GM10266 (cell line): ENCODE data around the gene SLC24A3.

ENCODE experiments used
- DNase-seq: peaks from one replicate; pipeline ENCODE4 v3.0.0; 2012; ENCODE audit errors: extremely low spot score
- TF ChIP-seq, protein P1 (sequence below): IDR thresholded peaks from 2 replicates; pipeline ENCODE4 v1.5.1; 2012; ENCODE audit warnings: mild to moderate bottlenecking, low read depth; ENCODE audit not compliant: control insufficient read depth, insufficient read depth; ENCODE audit errors: missing control alignments

The SLC24A3 gene

DNA sequence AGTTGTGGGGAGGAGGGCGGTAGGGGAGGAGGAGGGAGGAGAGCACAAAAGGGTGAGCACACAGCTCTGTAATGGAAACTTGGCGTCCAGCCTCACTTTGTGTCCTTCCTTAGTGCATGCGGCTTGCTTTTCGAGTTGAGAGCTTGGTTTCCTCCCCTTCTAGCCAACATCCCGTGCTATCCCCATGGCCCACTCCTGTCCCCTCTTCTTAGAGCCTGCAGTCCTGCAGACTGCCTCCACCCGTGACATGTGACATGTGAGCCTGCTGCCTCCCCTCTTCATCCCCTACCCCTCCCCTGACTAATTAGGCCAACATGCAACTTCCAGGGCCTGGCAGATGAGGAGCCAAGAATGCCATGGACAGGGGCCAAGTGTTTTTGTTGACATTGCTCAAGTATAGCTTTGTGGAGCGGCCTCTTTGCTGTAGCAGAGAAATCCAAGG, 63.2 kb downstream of the SLC24A3 start:
- DNase-seq: no peak
- TF ChIP-seq, protein P1, sequence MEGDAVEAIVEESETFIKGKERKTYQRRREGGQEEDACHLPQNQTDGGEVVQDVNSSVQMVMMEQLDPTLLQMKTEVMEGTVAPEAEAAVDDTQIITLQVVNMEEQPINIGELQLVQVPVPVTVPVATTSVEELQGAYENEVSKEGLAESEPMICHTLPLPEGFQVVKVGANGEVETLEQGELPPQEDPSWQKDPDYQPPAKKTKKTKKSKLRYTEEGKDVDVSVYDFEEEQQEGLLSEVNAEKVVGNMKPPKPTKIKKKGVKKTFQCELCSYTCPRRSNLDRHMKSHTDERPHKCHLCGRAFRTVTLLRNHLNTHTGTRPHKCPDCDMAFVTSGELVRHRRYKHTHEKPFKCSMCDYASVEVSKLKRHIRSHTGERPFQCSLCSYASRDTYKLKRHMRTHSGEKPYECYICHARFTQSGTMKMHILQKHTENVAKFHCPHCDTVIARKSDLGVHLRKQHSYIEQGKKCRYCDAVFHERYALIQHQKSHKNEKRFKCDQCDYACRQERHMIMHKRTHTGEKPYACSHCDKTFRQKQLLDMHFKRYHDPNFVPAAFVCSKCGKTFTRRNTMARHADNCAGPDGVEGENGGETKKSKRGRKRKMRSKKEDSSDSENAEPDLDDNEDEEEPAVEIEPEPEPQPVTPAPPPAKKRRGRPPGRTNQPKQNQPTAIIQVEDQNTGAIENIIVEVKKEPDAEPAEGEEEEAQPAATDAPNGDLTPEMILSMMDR: no peak

DNA sequence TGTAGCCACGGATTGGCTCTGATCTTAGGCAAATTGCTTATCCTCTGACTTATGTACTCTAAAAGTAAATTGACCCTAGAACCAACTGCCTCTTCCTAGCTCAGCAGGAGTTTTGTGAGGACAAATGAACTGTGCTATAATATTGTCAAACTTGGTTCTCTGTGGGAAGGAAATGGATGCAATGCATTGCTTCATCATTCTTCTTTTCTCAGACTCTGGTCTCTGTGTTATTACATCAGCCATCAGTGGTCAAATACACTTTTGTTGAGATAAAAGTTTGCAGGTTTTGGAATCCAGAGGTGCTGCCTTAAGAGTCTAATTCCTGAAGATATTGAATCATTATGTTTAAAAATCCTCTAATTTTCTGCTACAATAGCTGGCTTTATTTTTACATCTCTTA, 64.9 kb downstream of the SLC24A3 start:
- no peak for DNase-seq
- TF ChIP-seq, protein P1: no peak

DNA sequence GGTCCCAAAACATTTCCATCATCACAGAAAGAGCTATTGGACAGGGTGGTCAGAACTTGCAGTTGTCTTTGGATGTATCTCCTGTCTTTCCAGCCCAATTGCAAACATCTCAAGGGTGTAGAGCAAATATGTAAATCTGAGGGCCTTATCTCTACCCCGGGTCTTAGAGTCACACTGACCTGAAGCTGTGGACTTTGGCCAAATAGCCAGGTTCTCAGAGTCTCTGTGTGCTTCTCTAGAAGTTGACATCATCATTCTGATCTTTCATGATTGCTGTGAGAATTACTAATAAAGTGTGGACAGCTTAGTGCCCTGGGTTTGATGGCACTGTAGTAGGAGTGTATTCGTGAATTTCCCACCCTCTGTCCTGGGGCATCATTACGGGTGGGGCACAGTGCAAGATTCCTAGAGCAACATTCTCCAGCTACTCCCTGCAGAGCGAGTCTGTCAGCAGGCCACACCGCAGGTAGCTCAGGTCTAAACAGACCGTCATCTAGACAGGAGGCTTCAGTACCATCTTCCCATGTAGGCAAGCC, 71.1 kb downstream of the SLC24A3 start:
- TF ChIP-seq, protein P1: no peak
- no peak for DNase-seq

DNA sequence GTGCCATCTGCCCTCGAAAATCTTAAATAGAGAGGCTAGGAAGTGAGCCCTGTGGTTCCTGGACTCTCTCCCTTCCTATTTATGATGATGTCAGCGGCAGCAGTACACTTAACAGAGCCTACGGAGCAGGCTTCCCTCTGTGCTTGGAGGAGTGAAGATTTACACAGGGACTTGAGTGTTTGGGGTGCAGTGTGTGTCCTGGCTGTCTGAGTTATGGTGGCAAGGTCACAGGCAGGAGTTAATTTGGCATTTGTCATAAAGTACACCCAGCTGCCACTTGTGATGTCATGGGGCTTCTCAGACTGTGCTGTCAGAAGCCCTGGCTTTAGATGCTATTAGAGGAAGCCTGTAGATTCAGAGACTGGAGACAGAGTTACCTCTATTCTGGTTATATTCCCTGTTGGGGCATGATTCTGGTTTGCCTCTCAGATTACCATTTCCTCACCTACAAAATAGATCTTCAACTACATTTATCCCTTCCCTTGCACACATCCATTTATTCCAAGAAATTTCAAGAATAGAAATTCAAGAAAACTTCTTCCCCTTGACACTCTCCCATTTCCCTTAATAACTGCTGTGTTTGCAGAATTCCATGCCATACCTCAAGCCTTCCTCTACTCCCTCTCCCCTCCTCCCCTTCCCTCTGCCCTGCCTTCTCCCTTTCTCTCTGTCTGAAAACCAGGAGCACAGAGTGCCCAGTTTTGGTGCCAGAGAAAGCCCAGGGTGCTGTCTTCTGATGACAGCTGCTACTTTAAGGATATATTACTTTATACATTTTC, 72.1 kb downstream of the SLC24A3 start:
- TF ChIP-seq, protein P1: no peak
- no peak for DNase-seq

DNA sequence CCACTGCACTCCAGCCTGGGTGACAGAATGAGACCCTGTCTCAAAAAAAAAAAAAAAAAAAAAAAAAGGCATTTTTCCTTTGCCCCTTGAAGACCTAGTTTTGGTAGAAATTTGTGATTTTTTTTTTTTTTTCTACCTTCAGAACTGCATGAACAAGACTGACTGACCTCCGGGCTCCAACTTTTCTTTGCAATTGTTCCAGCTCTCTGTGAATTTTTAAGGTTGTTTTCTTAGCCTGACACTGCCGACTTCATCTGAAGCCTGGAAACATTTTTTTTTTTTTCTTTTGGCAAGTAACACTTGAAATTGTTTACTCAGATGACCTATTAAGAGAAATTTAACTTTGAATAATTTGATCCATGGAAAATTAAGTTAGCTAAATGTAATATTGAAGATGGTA, 73.0 kb downstream of the SLC24A3 start:
- TF ChIP-seq, protein P1: no peak

DNA sequence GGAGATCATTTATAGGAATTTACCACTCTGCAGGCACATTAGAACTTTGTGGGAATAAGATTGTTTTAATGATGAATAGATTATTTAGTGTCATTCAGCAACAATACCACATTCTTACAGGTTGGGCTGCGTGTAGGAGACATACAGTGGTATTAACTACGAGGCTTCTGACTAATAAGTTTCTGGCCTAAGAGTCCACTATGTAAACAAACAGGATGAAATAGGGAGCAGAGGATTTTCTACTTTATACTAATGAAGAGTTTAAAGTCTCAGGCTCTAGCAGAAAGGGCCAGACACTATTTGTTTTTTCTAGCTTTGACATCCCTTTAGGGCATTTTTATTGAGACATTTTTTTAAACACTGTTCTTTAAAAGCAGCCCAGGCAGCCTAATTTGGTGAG, 75.6 kb downstream of the SLC24A3 start:
- no peak for DNase-seq
- TF ChIP-seq, protein P1: no peak

More for the DNA sequence above, 73.0 kb downstream of the SLC24A3 start:
- DNase-seq: no peak

DNA sequence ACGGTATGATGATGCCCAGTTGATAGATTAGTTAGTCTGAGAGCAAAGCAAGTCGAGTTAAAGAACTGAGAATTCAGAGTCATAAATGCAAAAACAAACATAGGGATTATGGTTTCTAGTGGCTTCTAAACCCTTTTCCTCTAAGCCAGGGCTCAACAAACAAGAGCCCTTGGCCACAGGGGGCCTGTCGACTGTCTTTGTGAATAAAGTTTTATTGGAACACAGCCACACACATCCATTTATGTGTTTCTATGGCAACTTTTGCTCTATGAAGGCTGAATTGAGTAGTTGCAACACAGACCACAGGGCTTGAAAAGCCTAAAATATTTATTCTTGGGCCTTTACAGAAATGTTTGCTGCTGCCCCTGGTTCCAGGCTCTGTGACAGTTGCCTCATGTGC, 76.2 kb downstream of the SLC24A3 start:
- TF ChIP-seq, protein P1: no peak
- no peak for DNase-seq
